HG03139 (cell line): ENCODE results near the gene KIAA1191.
"Not testable (repeated sequence)": the region's sequence is repeated elsewhere in the genome, so short reads cannot be mapped to it uniquely, and the experiment has no call there.

Experiments
- ATAC-seq: cut with Tn5 transposase; IDR thresholded peaks from one replicate; pipeline ENCODE4 v1.9.1; 2021; ENCODE audit not compliant: unreplicated experiment

Gene KIAA1191

GRCh38 chr5:176361437-176362232 is at the start of gene KIAA1191:
Gene KIAA1191, minus strand, starts transcription at chr5:176361764. Its CDS starts 2,256 bp downstream, at chr5:176359508.
- ATAC-seq = peak; percentile 87

GRCh38 chr5:176410486-176411180 is 49.1 kb upstream of the KIAA1191 start:
- no peak for ATAC-seq

GRCh38 chr5:176409765-176410164 is 48.2 kb upstream of the KIAA1191 start:
- ATAC-seq = no peak

- no peak for ATAC-seq
Observed at GRCh38 chr5:176408590-176408989, 47.0 kb upstream of the KIAA1191 start.

- ATAC-seq = not testable (repeated sequence)
Observed at GRCh38 chr5:176408252-176408573, 46.6 kb upstream of the KIAA1191 start.

GRCh38 chr5:176407456-176408251 is 46.1 kb upstream of the KIAA1191 start:
- ATAC-seq = no peak

- ATAC-seq = no peak
Observed at GRCh38 chr5:176406436-176407052, 45.0 kb upstream of the KIAA1191 start.

GRCh38 chr5:176405656-176406435 is 44.3 kb upstream of the KIAA1191 start:
- ATAC-seq = no peak

GRCh38 chr5:176401281-176402205 is 40.0 kb upstream of the KIAA1191 start:
- no peak for ATAC-seq

GRCh38 chr5:176400382-176401156 is 39.0 kb upstream of the KIAA1191 start:
- ATAC-seq = no peak

- no peak for ATAC-seq
Observed at GRCh38 chr5:176397736-176398420, 36.3 kb upstream of the KIAA1191 start.

GRCh38 chr5:176396330-176396729 is 34.8 kb upstream of the KIAA1191 start:
- ATAC-seq = no peak

GRCh38 chr5:176394881-176395675 is 33.5 kb upstream of the KIAA1191 start:
- ATAC-seq = no peak

- no peak for ATAC-seq
Observed at GRCh38 chr5:176394096-176394495, 32.5 kb upstream of the KIAA1191 start.

GRCh38 chr5:176392526-176392925 is 31.0 kb upstream of the KIAA1191 start:
- ATAC-seq = no peak

- no peak for ATAC-seq
Observed at GRCh38 chr5:176391999-176392398, 30.4 kb upstream of the KIAA1191 start.

- ATAC-seq = no peak
Observed at GRCh38 chr5:176391479-176391878, 29.9 kb upstream of the KIAA1191 start.
